GM12878 (cell line): Measurements from ENCODE around the gene ZNF25. TPM values are rescaled to one million over a fixed set of nuclear protein-coding genes. Genes with fewer than 3 reads are reported as not detected.

Experiments
- ATAC-seq: fragments of 200-7000 bp; cut with Tn5 transposase; 3 replicates; pipeline ENCODE4 v1.9.1; 2020; ENCODE audit warnings: mild to moderate bottlenecking, moderate library complexity
- BruUV-seq: library from RNA; stranded (reverse); fragments of 400-500 nt; replicated peaks from 2 replicates; lab custom pipeline; 2021; lab: Mats Ljungman, UMichigan
- CTCF ChIA-PET: fragments of 300-600 bp; sonication (Branson Sonifier 250); formaldehyde crosslinking; extraction: SDS; loops from one replicate; lab custom pipeline; 2021; ENCODE audit warnings: inconsistent platforms; lab: Yijun Ruan, JAX
- POLR2A ChIA-PET: fragments of 350-600 bp; formaldehyde crosslinking; extraction: SDS; loops from one replicate; lab custom pipeline; 2021; ENCODE audit warnings: inconsistent platforms; lab: Charles Lee
- RAD21 ChIA-PET: fragments of 300-600 bp; sonication (Branson Sonifier 250); formaldehyde crosslinking; loops from one replicate; lab custom pipeline; 2023; ENCODE audit warnings: antibody characterized with exemption; ENCODE audit not compliant: unreplicated experiment; lab: Charles Lee
- SMC1A ChIA-PET: fragments of 300-600 bp; sonication (Branson Sonifier 250); formaldehyde crosslinking; loops from one replicate; lab custom pipeline; 2023; ENCODE audit not compliant: unreplicated experiment, uncharacterized antibody; lab: Charles Lee
- DNase-seq: peaks from one replicate; pipeline ENCODE4 v3.0.0-alpha.2; 2011; ENCODE audit warnings: low read depth, low spot score
- FAIRE-seq: peaks from 3 replicates; lab custom pipeline; 2011; peaks lifted over from hg19 to GRCh38; lab: Jason Lieb, UNC
- H2AFZ ChIP-seq: 2 replicates; pipeline ENCODE4 v1.6.0; 2011; ENCODE audit warnings: low read depth, low read length, control low read depth; ENCODE audit not compliant: control insufficient read depth
- H3K27ac ChIP-seq: 2 replicates; pipeline ENCODE4 v1.5.1; 2011; ENCODE audit warnings: control low read depth; ENCODE audit not compliant: control insufficient read depth, insufficient read depth
- H3K27me3 ChIP-seq, 2 experiments: replicated peaks in 1 of 2; 2 replicates each; pipeline versions ENCODE4 v1.6.0 to v1.6.1; 2011; ENCODE audit warnings: low read length in 1 of 2; ENCODE audit not compliant: control insufficient read depth in 2 of 2, insufficient read depth in 2 of 2
- H3K36me3 ChIP-seq, 2 experiments: 2 replicates each; pipeline ENCODE4 v1.5.1; 2011; ENCODE audit warnings: low read length in 1 of 2; ENCODE audit not compliant: control insufficient read depth in 2 of 2, insufficient read depth in 2 of 2
- H3K4me1 ChIP-seq: 2 replicates; pipeline ENCODE4 v1.6.1; 2011; ENCODE audit warnings: mild to moderate bottlenecking, low read length, moderate library complexity, mixed read lengths; ENCODE audit not compliant: control insufficient read depth, insufficient read depth
- H3K4me2 ChIP-seq: 2 replicates; pipeline ENCODE4 v1.6.0; 2011; ENCODE audit warnings: control low read depth; ENCODE audit not compliant: control insufficient read depth, insufficient read depth
- H3K4me3 ChIP-seq: fragments of 200-600 bp; sonication (generic); 2 replicates; pipeline ENCODE4 v1.5.1; 2016
- H3K79me2 ChIP-seq: 2 replicates; pipeline ENCODE4 v1.6.0; 2011; ENCODE audit warnings: low read length; ENCODE audit not compliant: control insufficient read depth, insufficient read depth
- H3K9ac ChIP-seq: 2 replicates; pipeline ENCODE4 v1.8.0; 2011; ENCODE audit warnings: low read length, control low read depth, mixed read lengths; ENCODE audit not compliant: control insufficient read depth, insufficient read depth
- H3K9me3 ChIP-seq: replicated peaks from 3 replicates; pipeline ENCODE4 v1.5.1; 2011; ENCODE audit warnings: mild to moderate bottlenecking, low read length; ENCODE audit not compliant: control insufficient read depth, insufficient read depth
- H4K20me1 ChIP-seq: 2 replicates; pipeline ENCODE4 v1.6.0; 2011; ENCODE audit not compliant: control insufficient read depth, insufficient read depth
- KDM1A ChIP-seq: fragments of 200-600 bp; sonication (generic); IDR thresholded peaks from 2 replicates; pipeline ENCODE4 v1.6.1; 2016; ENCODE audit warnings: borderline replicate concordance
- REST ChIP-seq: IDR thresholded peaks from 2 replicates; pipeline ENCODE4 v1.6.1; 2012; ENCODE audit warnings: mild to moderate bottlenecking, low read depth, low read length
- SIN3A ChIP-seq: IDR thresholded peaks from 2 replicates; pipeline ENCODE4 v1.6.1; 2012; ENCODE audit warnings: low read depth, low read length, improper control_type of control experiment
- SP1 ChIP-seq: IDR thresholded peaks from one replicate; pipeline ENCODE4 v1.6.1; 2011; ENCODE audit warnings: low read depth, low read length
- ZZZ3 ChIP-seq: IDR thresholded peaks from 2 replicates; pipeline ENCODE4 v1.6.1; 2011; ENCODE audit warnings: low read depth; ENCODE audit not compliant: control insufficient read depth, insufficient read length
- WGBS: methylation state at CpG from one replicate; pipeline ENCODE4 v1.1.6; 2016; ENCODE audit warnings: low lambda C conversion rate; ENCODE audit not compliant: insufficient replicate concordance, insufficient coverage; ENCODE audit errors: missing lambda C conversion rate; 5-methylcytosine and 5-hydroxymethylcytosine counted together
- in situ Hi-C: fragments of 300-500 bp; cut with MboI; formaldehyde crosslinking; loops from 9 replicates; pipeline ENCODE4 v1.14.3; 2018; ENCODE audit warnings: mixed read lengths
- intact Hi-C: fragments of 100-400 bp; cut with micrococcal nuclease; formaldehyde crosslinking; loops from one replicate; pipeline ENCODE4 v1.14.2; 2022; ENCODE audit not compliant: unreplicated experiment
- polyA plus RNA-seq, 11 experiments: library from polyadenylated mRNA; depleted of rRNA in 4 of 11; unstranded in 6 of 11; stranded (reverse) in 5 of 11; fragments of >200 nt; fragmentation: Nextera tagmentation in 4 of 11; fragmentation: Illumina TruSeq in 1 of 11; extraction: Ambion mirVana in 4 of 11; extraction: Trizol in 1 of 11; gene quantifications; 1 replicate in 1 of 11; 2 replicates in 10 of 11; pipeline versions ENCODE4 v1.2.1 to v1.2.3, GENCODE V29; 2011 to 2016; ENCODE audit warnings: inconsistent platforms in 2 of 11, missing spikeins in 2 of 11, low read depth in 1 of 11
- total RNA-seq, 4 experiments: library from RNA; depleted of rRNA in 3 of 4; stranded (reverse); fragments of >200 nt in 3 of 4; fragmentation: Illumina TruSeq in 1 of 4; extraction: Trizol in 1 of 4; gene quantifications; 2 replicates each; pipeline versions ENCODE4 v1.2.1 to v1.2.3, GENCODE V29; 2013 to 2021

Gene ZNF25
- total and polyA plus RNA-seq, 10 of the 15 experiments (the other 5 are each of a cell fraction or from before 2014, with no cell fraction given), result 1.0 to 6.8 (median 3.2) TPM

GRCh38 chr10:38016354-38016753, 39.9 kb upstream of the ZNF25 start:
- no peaks in the 10 kb centered on the region for H3K4me1 ChIP-seq
- intact Hi-C loops, result no loop called here
- ChIA-PET SMC1A (no interaction called here), POLR2A (no interaction called here), RAD21 (no interaction called here), CTCF (no interaction called here)
- in situ Hi-C loops, result no loop called here
- BruUV-seq, result no TSS peak
- H3K4me3 ChIP-seq, result no peak overlapping the region
- H4K20me1 ChIP-seq, result no peaks in the 10 kb centered on the region
- H2AFZ ChIP-seq, result no peak overlapping the region
- DNase-seq, result no peak
- H3K79me2 ChIP-seq, result peaks cover 18% of the 10 kb centered on the region
- H3K27me3 ChIP-seq, result no peaks in the 10 kb centered on the region
- no peak overlapping the region for H3K9ac ChIP-seq
- FAIRE-seq, result no peak
- WGBS, result 100% methylated on average over 1 of the region's 1 CpG
- TF ChIP-seq SP1, result no peak
- TF ChIP-seq SIN3A, result no peak
- no peak for TF ChIP-seq ZZZ3
- no peak for TF ChIP-seq REST
- TF ChIP-seq KDM1A, result no peak
- no peak overlapping the region for H3K4me2 ChIP-seq
- H3K9me3 ChIP-seq, result peaks cover 2% of the 10 kb centered on the region
- no peak for ATAC-seq
- no peak overlapping the region for H3K27ac ChIP-seq
- peaks cover 0 to 33% of the 10 kb centered on the region in 2 experiments; a peak in 2 of 4 replicates for H3K36me3 ChIP-seq
